ENCODE measurements around the gene CD248.

Gene CD248

DNA sequence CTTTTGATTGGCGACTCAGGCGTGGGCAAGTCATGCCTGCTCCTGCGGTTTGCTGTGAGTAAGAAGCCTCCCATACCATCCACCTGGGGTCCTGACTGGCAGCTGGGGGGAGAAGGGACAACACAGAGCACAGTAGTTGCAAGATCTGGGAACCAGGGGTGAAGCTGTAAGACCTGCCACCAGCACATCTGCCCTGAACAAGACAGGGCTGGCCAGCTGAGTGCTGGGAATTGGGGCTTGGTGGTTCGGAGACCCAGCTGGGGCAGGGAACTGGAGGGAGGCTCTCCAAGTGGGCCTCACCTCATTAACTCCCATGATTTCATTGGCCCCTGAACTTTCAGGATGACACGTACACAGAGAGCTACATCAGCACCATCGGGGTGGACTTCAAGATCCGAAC is 45.0 kb downstream of the CD248 start:
- Histone ChIP-seq H3K27ac (ENCODE audit: low read depth, low read length) (no peak overlapping the region), H3K4me3 (ENCODE audit: low read depth in 1 of 2, low read length in 2 of 2) (no peak overlapping the region), H3K36me3 (ENCODE audit: insufficient read depth, low read length) (peaks cover 46% of the 10 kb centered on the region)

GRCh38 chr11:66268952-66269905 is 47.6 kb downstream of the CD248 start:
- H3K27me3 ChIP-seq (ENCODE audit: control insufficient read depth in 1 of 2, insufficient read depth in 2 of 2, low read length in 2 of 2), result no peaks in the 10 kb centered on the region
- H3K27ac ChIP-seq (ENCODE audit: low read depth, low read length), result peak overlapping the region; percentile 98
- H3K4me3 ChIP-seq (ENCODE audit: low read depth in 1 of 2, low read length in 2 of 2), result peak overlapping the region; percentile 67 to 88
- H3K4me1 ChIP-seq (ENCODE audit: insufficient read depth, low read length), result peaks cover 30% of the 10 kb centered on the region
- peaks cover 42% of the 10 kb centered on the region for H3K36me3 ChIP-seq (ENCODE audit: insufficient read depth, low read length)
- H3K9ac ChIP-seq (ENCODE audit: low read length), result peak overlapping the region; percentile 71
- no peaks in the 10 kb centered on the region for H3K9me3 ChIP-seq (ENCODE audit: low read length)

More for the DNA sequence above, 45.0 kb downstream of the CD248 start:
- H3K27me3 ChIP-seq (ENCODE audit: control insufficient read depth in 1 of 2, insufficient read depth in 2 of 2, low read length in 2 of 2), result no peaks in the 10 kb centered on the region
- no peaks in the 10 kb centered on the region for H3K9me3 ChIP-seq (ENCODE audit: low read length)
- H3K4me1 ChIP-seq (ENCODE audit: insufficient read depth, low read length), result peaks cover 20% of the 10 kb centered on the region
- H3K9ac ChIP-seq (ENCODE audit: low read length), result no peak overlapping the region

GRCh38 chr11:66268244-66268951 is 48.4 kb downstream of the CD248 start, which contains the start of gene RAB1B:
TSS of gene RAB1B (plus strand) at chr11:66268639. CDS start at chr11:66268680, 41 bp downstream.
- H3K9me3 ChIP-seq (ENCODE audit: low read length), result no peaks in the 10 kb centered on the region
- peak within 1 kb of the TSS; percentile 68 to 88 for H3K4me3 ChIP-seq (ENCODE audit: low read depth in 1 of 2, low read length in 2 of 2)
- no peaks in the 10 kb centered on the region for H3K27me3 ChIP-seq (ENCODE audit: control insufficient read depth in 1 of 2, insufficient read depth in 2 of 2, low read length in 2 of 2)
- H3K9ac ChIP-seq (ENCODE audit: low read length), result peak within 1 kb of the TSS; percentile 71
- H3K36me3 ChIP-seq (ENCODE audit: insufficient read depth, low read length), result peaks cover 39% of the 10 kb centered on the region
- H3K27ac ChIP-seq (ENCODE audit: low read depth, low read length), result peak within 1 kb of the TSS; percentile 100
- peaks cover 30% of the 10 kb centered on the region for H3K4me1 ChIP-seq (ENCODE audit: insufficient read depth, low read length)

- Histone ChIP-seq H3K9ac (ENCODE audit: low read length) (peak overlapping the region; percentile 60), H3K27ac (ENCODE audit: low read depth, low read length) (peak overlapping the region; percentile 100), H3K4me1 (ENCODE audit: insufficient read depth, low read length) (peaks cover 30% of the 10 kb centered on the region), H3K4me3 (ENCODE audit: low read depth in 1 of 2, low read length in 2 of 2) (peak overlapping the region; percentile 68 to 88), H3K27me3 (ENCODE audit: control insufficient read depth in 1 of 2, insufficient read depth in 2 of 2, low read length in 2 of 2) (no peaks in the 10 kb centered on the region), H3K36me3 (ENCODE audit: insufficient read depth, low read length) (peaks cover 39% of the 10 kb centered on the region), H3K9me3 (ENCODE audit: low read length) (no peaks in the 10 kb centered on the region)
These were observed 49.2 kb downstream of the CD248 start for GRCh38 chr11:66267379-66268243.

- no peaks in the 10 kb centered on the region for H3K27me3 ChIP-seq (ENCODE audit: control insufficient read depth in 1 of 2, insufficient read depth in 2 of 2, low read length in 2 of 2)
- peak overlapping the region; percentile 40 to 60 for H3K4me3 ChIP-seq (ENCODE audit: low read depth in 1 of 2, low read length in 2 of 2)
- peaks cover 39% of the 10 kb centered on the region for H3K36me3 ChIP-seq (ENCODE audit: insufficient read depth, low read length)
- H3K4me1 ChIP-seq (ENCODE audit: insufficient read depth, low read length), result peaks cover 30% of the 10 kb centered on the region
- H3K9ac ChIP-seq (ENCODE audit: low read length), result peak overlapping the region; percentile 40
- H3K9me3 ChIP-seq (ENCODE audit: low read length), result no peaks in the 10 kb centered on the region
- H3K27ac ChIP-seq (ENCODE audit: low read depth, low read length), result peak overlapping the region; percentile 100
These were observed 49.8 kb downstream of the CD248 start for GRCh38 chr11:66267039-66267378.

DNA sequence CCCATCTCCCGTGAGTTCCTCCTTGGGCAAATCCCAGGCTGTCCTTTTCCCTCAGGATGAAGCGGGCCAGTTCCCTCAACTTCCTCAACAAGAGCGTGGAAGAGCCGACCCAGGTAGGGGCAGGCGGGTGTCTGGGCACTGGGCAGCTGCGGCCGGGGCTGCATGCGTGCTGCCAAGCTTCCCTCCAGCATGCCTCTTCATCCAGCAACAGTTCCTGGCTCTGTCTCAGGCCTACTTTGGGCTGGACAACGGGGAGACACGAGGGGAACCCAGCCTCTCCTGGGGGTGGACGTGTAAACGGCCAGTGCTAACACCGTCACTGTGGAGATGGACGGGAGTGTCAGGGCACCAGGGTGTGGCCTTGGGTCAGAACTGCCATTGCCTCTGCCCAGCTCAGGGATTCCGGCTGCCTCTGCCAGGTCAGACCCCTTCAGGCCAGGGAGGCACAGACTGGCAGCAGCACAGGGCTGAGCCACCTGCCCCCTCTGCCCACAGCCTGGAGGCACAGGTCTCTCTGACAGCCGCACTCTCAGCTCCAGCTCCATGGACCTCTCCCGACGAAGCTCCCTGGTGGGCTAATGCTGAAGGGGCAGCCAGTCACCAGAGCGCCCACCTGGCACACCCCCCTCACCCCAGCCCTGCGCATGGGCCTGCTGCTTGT is 50.3 kb downstream of the CD248 start:
- Histone ChIP-seq H3K27ac (ENCODE audit: low read depth, low read length) (peak overlapping the region; percentile 100), H3K27me3 (ENCODE audit: control insufficient read depth in 1 of 2, insufficient read depth in 2 of 2, low read length in 2 of 2) (no peaks in the 10 kb centered on the region), H3K36me3 (ENCODE audit: insufficient read depth, low read length) (peaks cover 39% of the 10 kb centered on the region), H3K4me1 (ENCODE audit: insufficient read depth, low read length) (peaks cover 30% of the 10 kb centered on the region), H3K9ac (ENCODE audit: low read length) (peak overlapping the region; percentile 40), H3K4me3 (ENCODE audit: low read depth in 1 of 2, low read length in 2 of 2) (peak overlapping the region; percentile 40 to 60), H3K9me3 (ENCODE audit: low read length) (no peaks in the 10 kb centered on the region)

- H3K9me3 ChIP-seq (ENCODE audit: low read length), result no peaks in the 10 kb centered on the region
- H3K4me1 ChIP-seq (ENCODE audit: insufficient read depth, low read length), result peaks cover 28% of the 10 kb centered on the region
- H3K36me3 ChIP-seq (ENCODE audit: insufficient read depth, low read length), result peaks cover 43% of the 10 kb centered on the region
- no peak overlapping the region for H3K4me3 ChIP-seq (ENCODE audit: low read depth in 1 of 2, low read length in 2 of 2)
- H3K9ac ChIP-seq (ENCODE audit: low read length), result no peak overlapping the region
- H3K27ac ChIP-seq (ENCODE audit: low read depth, low read length), result no peak overlapping the region
- no peaks in the 10 kb centered on the region for H3K27me3 ChIP-seq (ENCODE audit: control insufficient read depth in 1 of 2, insufficient read depth in 2 of 2, low read length in 2 of 2)
These were observed 51.1 kb downstream of the CD248 start for GRCh38 chr11:66265531-66266377.

DNA sequence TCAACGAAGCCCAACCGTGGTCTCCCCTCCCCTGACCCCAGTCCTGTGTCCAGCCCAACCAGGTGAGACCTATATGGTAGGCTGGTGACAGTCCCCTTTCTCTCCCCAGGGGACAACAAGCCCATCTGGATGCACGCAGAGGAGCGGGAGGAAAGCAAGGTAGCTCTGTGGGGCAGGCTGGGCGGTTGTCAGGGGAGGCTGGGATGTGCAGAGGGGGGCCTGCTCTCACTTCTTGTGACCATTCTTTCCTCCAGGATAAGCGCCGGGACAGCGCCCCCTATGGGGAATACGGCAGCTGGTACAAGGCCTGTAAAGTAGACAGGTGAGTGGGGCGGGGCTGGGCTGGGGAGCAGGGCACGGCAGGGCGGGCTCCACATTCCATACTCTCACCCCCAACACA is 51.9 kb downstream of the CD248 start:
- Histone ChIP-seq H3K4me3 (ENCODE audit: low read depth in 1 of 2, low read length in 2 of 2) (no peak overlapping the region), H3K27me3 (ENCODE audit: control insufficient read depth in 1 of 2, insufficient read depth in 2 of 2, low read length in 2 of 2) (no peaks in the 10 kb centered on the region), H3K36me3 (ENCODE audit: insufficient read depth, low read length) (peaks cover 47% of the 10 kb centered on the region), H3K27ac (ENCODE audit: low read depth, low read length) (no peak overlapping the region), H3K9ac (ENCODE audit: low read length) (no peak overlapping the region), H3K9me3 (ENCODE audit: low read length) (no peaks in the 10 kb centered on the region), H3K4me1 (ENCODE audit: insufficient read depth, low read length) (peaks cover 20% of the 10 kb centered on the region)

Data from muscle layer of colon (tissue), 2 donors.